Astrocyte (in vitro differentiated cells and primary cell): Measurements from ENCODE around the gene MIGA1. TPM values are rescaled to one million over a fixed set of nuclear protein-coding genes. Genes with fewer than 3 reads are reported as not detected.

Experiments
- DNase-seq: peaks from one replicate; pipeline ENCODE4 v3.0.0-alpha.2; 2010; ENCODE audit warnings: low read depth
- FAIRE-seq: peaks from 2 replicates; lab custom pipeline; 2011; peaks lifted over from hg19 to GRCh38; lab: Jason Lieb, UNC
- H2AFZ ChIP-seq: 2 replicates; pipeline ENCODE4 v1.6.0; 2012; ENCODE audit warnings: low read depth, low read length, inconsistent platforms
- H3K27ac ChIP-seq: 2 replicates; pipeline ENCODE4 v1.5.1; 2011; ENCODE audit warnings: low read depth, low read length, inconsistent platforms
- H3K27me3 ChIP-seq: 2 replicates; pipeline ENCODE4 v1.6.0; 2011; ENCODE audit warnings: low read length, inconsistent platforms; ENCODE audit not compliant: insufficient read depth
- H3K36me3 ChIP-seq: 2 replicates; pipeline ENCODE4 v1.5.1; 2011; ENCODE audit warnings: low read length, inconsistent platforms; ENCODE audit not compliant: insufficient read depth
- H3K4me1 ChIP-seq: 2 replicates; pipeline ENCODE4 v1.5.1; 2011; ENCODE audit warnings: low read length, inconsistent platforms; ENCODE audit not compliant: insufficient read depth
- H3K4me2 ChIP-seq: 2 replicates; pipeline ENCODE4 v1.6.0; 2012; ENCODE audit warnings: low read length, inconsistent platforms
- H3K4me3 ChIP-seq: 2 replicates; pipeline ENCODE4 v1.5.1; 2011; ENCODE audit warnings: low read depth, mild to moderate bottlenecking, low read length, inconsistent platforms; ENCODE audit not compliant: insufficient read depth
- H3K79me2 ChIP-seq: 2 replicates; pipeline ENCODE4 v1.6.0; 2012; ENCODE audit warnings: mild to moderate bottlenecking, low read length, inconsistent platforms; ENCODE audit not compliant: insufficient read depth
- H3K9ac ChIP-seq: 2 replicates; pipeline ENCODE4 v1.6.0; 2012; ENCODE audit warnings: mild to moderate bottlenecking, low read length, inconsistent platforms
- H3K9me3 ChIP-seq: 2 replicates; pipeline ENCODE4 v1.5.1; 2012; ENCODE audit warnings: low read depth, mild to moderate bottlenecking, low read length, inconsistent platforms; ENCODE audit not compliant: insufficient read depth
- H4K20me1 ChIP-seq: 2 replicates; pipeline ENCODE4 v1.6.0; 2012; ENCODE audit warnings: low read length, inconsistent platforms; ENCODE audit not compliant: insufficient read depth
- H3K27ac Mint-ChIP-seq: one replicate; pipeline ENCODE4 v1.8.0; 2021; ENCODE audit warnings: mild to moderate bottlenecking, mixed read lengths; ENCODE audit not compliant: unreplicated experiment
- H3K27me3 Mint-ChIP-seq: one replicate; pipeline ENCODE4 v1.8.0; 2021; ENCODE audit warnings: low read depth, mixed read lengths; ENCODE audit not compliant: unreplicated experiment
- H3K36me3 Mint-ChIP-seq: one replicate; pipeline ENCODE4 v1.8.0; 2021; ENCODE audit warnings: low read depth, mixed read lengths; ENCODE audit not compliant: unreplicated experiment
- H3K4me1 Mint-ChIP-seq: one replicate; pipeline ENCODE4 v1.8.0; 2021; ENCODE audit warnings: low read depth, mixed read lengths; ENCODE audit not compliant: unreplicated experiment
- H3K4me3 Mint-ChIP-seq: one replicate; pipeline ENCODE4 v1.8.0; 2021; ENCODE audit warnings: mild to moderate bottlenecking, moderate library complexity, mixed read lengths; ENCODE audit not compliant: unreplicated experiment
- H3K9me3 Mint-ChIP-seq: one replicate; pipeline ENCODE4 v1.8.0; 2021; ENCODE audit warnings: mild to moderate bottlenecking, mixed read lengths; ENCODE audit not compliant: unreplicated experiment
- CTCF ChIP-seq: IDR thresholded peaks from 2 replicates; pipeline ENCODE4 v1.5.1; 2011; ENCODE audit warnings: low read depth, mild to moderate bottlenecking, inconsistent platforms, low read length, moderate library complexity; ENCODE audit not compliant: insufficient read depth
- EZH2 ChIP-seq: IDR thresholded peaks from 2 replicates; pipeline ENCODE4 v1.6.1; 2012; ENCODE audit warnings: mild to moderate bottlenecking, low read length, inconsistent platforms; ENCODE audit not compliant: insufficient read depth
- total RNA-seq: library from RNA; stranded (reverse); gene quantifications from 2 replicates; pipeline ENCODE4 v1.2.1, GENCODE V29; 2021

MIGA1 gene
- total RNA-seq, 1 donor from 2014 or later = 17.7 TPM

- FAIRE-seq = peak; percentile 34
- Mint-ChIP-seq H3K36me3 (peaks cover 10% of the 10 kb centered on the region), H3K27me3 (no peaks in the 10 kb centered on the region), H3K4me3 (no peak overlapping the region), H3K4me1 (peaks cover 3% of the 10 kb centered on the region), H3K9me3 (no peaks in the 10 kb centered on the region), H3K27ac (no peak overlapping the region)
- Histone ChIP-seq H3K79me2 (peaks cover 22% of the 10 kb centered on the region), H3K9ac (no peak overlapping the region), H3K4me1 (no peaks in the 10 kb centered on the region), H3K9me3 (no peaks in the 10 kb centered on the region), H3K4me3 (no peak overlapping the region), H4K20me1 (peaks cover 21% of the 10 kb centered on the region), H3K27ac (no peak overlapping the region), H2AFZ (no peak overlapping the region), H3K4me2 (no peak overlapping the region), H3K36me3 (peaks cover 3% of the 10 kb centered on the region), H3K27me3 (no peaks in the 10 kb centered on the region)
- no peak for TF ChIP-seq CTCF
- TF ChIP-seq EZH2 = no peak
- no peak for DNase-seq
These were observed 40.2 kb upstream of the MIGA1 start for GRCh38 chr1:77739235-77739634.

GRCh38 chr1:77741316-77741715 is 38.1 kb upstream of the MIGA1 start:
- H3K9me3 Mint-ChIP-seq = no peaks in the 10 kb centered on the region
- Histone ChIP-seq H3K4me1 (no peaks in the 10 kb centered on the region), H3K27me3 (no peaks in the 10 kb centered on the region), H2AFZ (no peak overlapping the region), H3K9ac (no peak overlapping the region), H3K4me2 (no peak overlapping the region), H3K9me3 (no peaks in the 10 kb centered on the region), H3K36me3 (peaks cover 3% of the 10 kb centered on the region), H3K27ac (no peak overlapping the region), H3K79me2 (peaks cover 28% of the 10 kb centered on the region), H3K4me3 (no peak overlapping the region), H4K20me1 (peaks cover 26% of the 10 kb centered on the region)
- peaks cover 11% of the 10 kb centered on the region for H3K36me3 Mint-ChIP-seq
- TF ChIP-seq CTCF (no peak), EZH2 (no peak)
- peaks cover 3% of the 10 kb centered on the region for H3K4me1 Mint-ChIP-seq
- no peak for FAIRE-seq
- DNase-seq = no peak
- H3K4me3 Mint-ChIP-seq = no peak overlapping the region
- no peaks in the 10 kb centered on the region for H3K27me3 Mint-ChIP-seq
- no peak overlapping the region for H3K27ac Mint-ChIP-seq

- peaks cover 27% of the 10 kb centered on the region for H4K20me1 ChIP-seq
- FAIRE-seq = no peak
- H2AFZ ChIP-seq = no peak overlapping the region
- no peaks in the 10 kb centered on the region for H3K4me1 ChIP-seq
- H3K79me2 ChIP-seq = peaks cover 32% of the 10 kb centered on the region
- no peak overlapping the region for H3K4me2 ChIP-seq
- no peak overlapping the region for H3K4me3 ChIP-seq
- Mint-ChIP-seq H3K36me3 (peaks cover 11% of the 10 kb centered on the region), H3K27ac (no peak overlapping the region), H3K27me3 (no peaks in the 10 kb centered on the region), H3K4me3 (no peak overlapping the region), H3K4me1 (peaks cover 3% of the 10 kb centered on the region), H3K9me3 (no peaks in the 10 kb centered on the region)
- no peaks in the 10 kb centered on the region for H3K27me3 ChIP-seq
- no peak for DNase-seq
- H3K36me3 ChIP-seq = peaks cover 3% of the 10 kb centered on the region
- TF ChIP-seq CTCF (no peak), EZH2 (no peak)
- no peak overlapping the region for H3K27ac ChIP-seq
- no peaks in the 10 kb centered on the region for H3K9me3 ChIP-seq
- H3K9ac ChIP-seq = no peak overlapping the region
These were observed 37.4 kb upstream of the MIGA1 start for GRCh38 chr1:77742011-77742555.
